HepG2 (cell line): ENCODE measurements around the gene IRGQ. TPM values are rescaled to one million over a fixed set of nuclear protein-coding genes. Genes with fewer than 3 reads are reported as not detected.
A peak's percentile ranks its signal among the peaks of the same experiment; 100 is the strongest.

Experiments
- CC2D1A ChIP-seq: sonication (generic); formaldehyde crosslinking; IDR thresholded peaks from 2 replicates; pipeline ENCODE4 v1.8.1; 2023; ENCODE audit warnings: mild to moderate bottlenecking, missing genetic modification reagents
- HMG20B ChIP-seq: conservative IDR thresholded peaks from 2 replicates; pipeline ENCODE4 v1.6.1; 2016; ENCODE audit warnings: missing genetic modification reagents, missing compliant biosample characterization
- HOXA3 ChIP-seq: sonication (generic); formaldehyde crosslinking; IDR thresholded peaks from 2 replicates; pipeline ENCODE4 v1.5.0; 2020; ENCODE audit warnings: missing genetic modification reagents
- KDM3A ChIP-seq: IDR thresholded peaks from 2 replicates; pipeline ENCODE4 v1.6.1; 2018; ENCODE audit warnings: low read depth, missing compliant biosample characterization
- MAX ChIP-seq: IDR thresholded peaks from 2 replicates; pipeline ENCODE4 v1.6.1; 2012; ENCODE audit warnings: inconsistent platforms
- MBD4 ChIP-seq: IDR thresholded peaks from 2 replicates; pipeline ENCODE4 v1.6.1; 2012; ENCODE audit warnings: low read length, inconsistent platforms, borderline replicate concordance
- REXO4 ChIP-seq: sonication (generic); formaldehyde crosslinking; IDR thresholded peaks from 2 replicates; pipeline ENCODE4 v1.8.0; 2022; ENCODE audit warnings: missing genetic modification reagents, mild to moderate bottlenecking, borderline replicate concordance
- SIX4 ChIP-seq: sonication (generic); formaldehyde crosslinking; IDR thresholded peaks from 2 replicates; pipeline ENCODE4 v1.4.0; 2020; ENCODE audit warnings: missing genetic modification reagents
- SOX13 ChIP-seq, 3 experiments: fragments of 450-650 bp in 1 of 3; sonication (generic) in 1 of 3; formaldehyde crosslinking in 1 of 3; IDR thresholded peaks in 2 of 3; conservative IDR thresholded peaks in 1 of 3; 2 replicates each; pipeline versions ENCODE4 v1.5.0 to v1.6.1; 2016 to 2020; ENCODE audit warnings: antibody characterized with exemption in 1 of 3, mild to moderate bottlenecking in 1 of 3, missing compliant biosample characterization in 1 of 3, missing genetic modification reagents in 1 of 3, moderate library complexity in 1 of 3
- TP53 ChIP-seq: sonication (generic); formaldehyde crosslinking; conservative IDR thresholded peaks from 2 replicates; pipeline ENCODE4 v1.4.0; 2020; ENCODE audit warnings: missing genetic modification reagents
- ZBTB38 ChIP-seq: sonication (generic); formaldehyde crosslinking; IDR thresholded peaks from 2 replicates; pipeline ENCODE4 v1.5.1; 2020; ENCODE audit warnings: mild to moderate bottlenecking, missing genetic modification reagents
- ZBTB43 ChIP-seq: sonication (generic); formaldehyde crosslinking; conservative IDR thresholded peaks from 2 replicates; pipeline ENCODE4 v1.4.0; 2020; ENCODE audit warnings: missing genetic modification reagents
- ZNF136 ChIP-seq: sonication (generic); formaldehyde crosslinking; IDR thresholded peaks from 2 replicates; pipeline ENCODE4 v1.8.1; 2022; ENCODE audit warnings: low read depth, mild to moderate bottlenecking, moderate library complexity, missing genetic modification reagents
- ZNF230 ChIP-seq: sonication (generic); formaldehyde crosslinking; IDR thresholded peaks from 2 replicates; pipeline ENCODE4 v1.4.0; 2020; ENCODE audit warnings: mild to moderate bottlenecking, missing genetic modification reagents
- ZNF431 ChIP-seq: sonication (generic); formaldehyde crosslinking; IDR thresholded peaks from 2 replicates; pipeline ENCODE4 v1.9.0; 2022; ENCODE audit warnings: missing genetic modification reagents, low read depth, mild to moderate bottlenecking, borderline replicate concordance
- ZNF572 ChIP-seq: sonication (generic); formaldehyde crosslinking; IDR thresholded peaks from 2 replicates; pipeline ENCODE4 v1.5.1; 2020; ENCODE audit warnings: mild to moderate bottlenecking, missing genetic modification reagents
- ZNF629 ChIP-seq: sonication (generic); formaldehyde crosslinking; conservative IDR thresholded peaks from 2 replicates; pipeline ENCODE4 v1.5.0; 2020; ENCODE audit warnings: missing genetic modification reagents
- ZNF792 ChIP-seq: IDR thresholded peaks from 2 replicates; pipeline ENCODE4 v1.6.1; 2016
- polyA plus RNA-seq, 8 experiments: library from polyadenylated mRNA; depleted of rRNA in 3 of 8; stranded (reverse) in 7 of 8; unstranded in 1 of 8; fragments of >200 nt; fragmentation: Illumina TruSeq in 4 of 8; extraction: Trizol in 4 of 8; gene quantifications; 2 replicates each; pipeline versions ENCODE4 v1.2.1 to v1.2.3, GENCODE V29; 2011 to 2016; ENCODE audit warnings: low read depth in 4 of 8, missing spikeins in 1 of 8, mixed read lengths in 1 of 8; ENCODE audit not compliant: insufficient read depth in 1 of 8
- total RNA-seq, 5 experiments: library from RNA; depleted of rRNA; stranded (reverse); fragments of >200 nt; fragmentation: Illumina TruSeq; extraction: Trizol; gene quantifications; 2 replicates each; pipeline ENCODE4 v1.2.3, GENCODE V29; 2016; ENCODE audit warnings: low read depth in 1 of 5
- TF ChIP-seq, protein P1 (sequence below): sonication (generic); formaldehyde crosslinking; IDR thresholded peaks from 2 replicates; pipeline ENCODE4 v1.4.0; 2020; ENCODE audit warnings: missing genetic modification reagents, borderline replicate concordance
- TF ChIP-seq, protein P2 (sequence below): IDR thresholded peaks from 2 replicates; pipeline ENCODE4 v1.6.1; 2016; ENCODE audit warnings: low read depth, missing genetic modification reagents, missing compliant biosample characterization

The IRGQ gene
- total and polyA plus RNA-seq, 2 of the 13 experiments (the other 11 are each of a cell fraction or from before 2014, with no cell fraction given), result 11.6 to 12.4 TPM

DNA sequence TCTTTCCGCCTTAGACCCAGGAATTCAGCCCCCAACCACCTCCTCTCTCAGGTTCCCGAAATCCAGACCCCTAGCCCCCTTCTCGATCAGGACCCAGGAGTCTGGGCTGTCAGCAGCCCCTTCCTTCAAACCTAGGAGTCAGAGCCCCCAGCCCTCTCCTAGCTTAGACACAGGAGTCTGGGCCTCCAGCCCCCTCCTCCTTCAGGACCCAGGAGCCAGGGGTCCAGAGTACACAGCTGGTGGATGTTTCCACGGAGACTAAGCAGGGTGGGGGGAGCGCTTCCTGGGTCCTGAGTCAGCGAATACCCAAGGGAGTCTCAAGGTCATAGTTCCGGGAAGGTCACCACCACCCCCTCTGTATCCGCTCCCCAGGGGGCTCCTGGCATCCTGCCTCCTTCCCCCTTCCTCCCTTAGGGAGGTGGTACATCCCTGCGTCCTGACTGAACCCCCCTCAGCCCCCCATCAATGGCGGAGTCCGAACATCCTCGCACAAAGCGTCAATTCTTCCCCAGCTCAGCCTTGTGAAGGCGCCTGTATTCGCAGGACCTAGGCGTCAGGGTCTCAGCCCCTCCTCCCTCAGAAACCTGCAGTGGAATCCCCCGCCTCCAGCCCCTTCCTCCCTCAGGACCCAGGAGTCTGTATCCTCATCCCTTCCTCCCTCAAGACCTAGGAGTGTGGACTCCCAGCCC is 39.1 kb upstream of the IRGQ start (continued):
- TF ChIP-seq SOX13 (IDR thresholded peaks at IDR 0.05) (no peak), SOX13 (CRISPR knock-in tag; conservative IDR thresholded peaks at IDR 0.05 in 1 of 2, IDR thresholded peaks at IDR 0.05 in 1 of 2) (peak in 1 of 2 experiments; percentile 28; a peak in 1 of 4 replicates), ZNF572 (CRISPR knock-in tag) (no peak), ZNF136 (no peak), CC2D1A (CRISPR knock-in tag) (no peak), HOXA3 (CRISPR knock-in tag) (peak; percentile 22; the same call in 1 of the 2 replicates), KDM3A (no peak), ZBTB38 (CRISPR knock-in tag) (peak; percentile 27; the same call in 1 of the 2 replicates), MAX (peak; percentile 39), HMG20B (CRISPR knock-in tag) (no peak), SIX4 (CRISPR knock-in tag) (0 out of 2 replicates have a peak, but pooled peaks have one; percentile 28), REXO4 (no peak), TP53 (CRISPR knock-in tag) (no peak), ZNF230 (0 out of 2 replicates have a peak, but pooled peaks have one; percentile 49), ZBTB43 (CRISPR knock-in tag) (no peak), ZNF792 (CRISPR knock-in tag) (no peak), ZNF629 (CRISPR knock-in tag) (no peak), ZNF431 (no peak; the same call in 1 of the 2 replicates), MBD4 (no peak)
- TF ChIP-seq, protein P1, sequence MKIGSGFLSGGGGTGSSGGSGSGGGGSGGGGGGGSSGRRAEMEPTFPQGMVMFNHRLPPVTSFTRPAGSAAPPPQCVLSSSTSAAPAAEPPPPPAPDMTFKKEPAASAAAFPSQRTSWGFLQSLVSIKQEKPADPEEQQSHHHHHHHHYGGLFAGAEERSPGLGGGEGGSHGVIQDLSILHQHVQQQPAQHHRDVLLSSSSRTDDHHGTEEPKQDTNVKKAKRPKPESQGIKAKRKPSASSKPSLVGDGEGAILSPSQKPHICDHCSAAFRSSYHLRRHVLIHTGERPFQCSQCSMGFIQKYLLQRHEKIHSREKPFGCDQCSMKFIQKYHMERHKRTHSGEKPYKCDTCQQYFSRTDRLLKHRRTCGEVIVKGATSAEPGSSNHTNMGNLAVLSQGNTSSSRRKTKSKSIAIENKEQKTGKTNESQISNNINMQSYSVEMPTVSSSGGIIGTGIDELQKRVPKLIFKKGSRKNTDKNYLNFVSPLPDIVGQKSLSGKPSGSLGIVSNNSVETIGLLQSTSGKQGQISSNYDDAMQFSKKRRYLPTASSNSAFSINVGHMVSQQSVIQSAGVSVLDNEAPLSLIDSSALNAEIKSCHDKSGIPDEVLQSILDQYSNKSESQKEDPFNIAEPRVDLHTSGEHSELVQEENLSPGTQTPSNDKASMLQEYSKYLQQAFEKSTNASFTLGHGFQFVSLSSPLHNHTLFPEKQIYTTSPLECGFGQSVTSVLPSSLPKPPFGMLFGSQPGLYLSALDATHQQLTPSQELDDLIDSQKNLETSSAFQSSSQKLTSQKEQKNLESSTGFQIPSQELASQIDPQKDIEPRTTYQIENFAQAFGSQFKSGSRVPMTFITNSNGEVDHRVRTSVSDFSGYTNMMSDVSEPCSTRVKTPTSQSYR, result peak; percentile 51; the same call in 1 of the 2 replicates
- TF ChIP-seq, protein P2, sequence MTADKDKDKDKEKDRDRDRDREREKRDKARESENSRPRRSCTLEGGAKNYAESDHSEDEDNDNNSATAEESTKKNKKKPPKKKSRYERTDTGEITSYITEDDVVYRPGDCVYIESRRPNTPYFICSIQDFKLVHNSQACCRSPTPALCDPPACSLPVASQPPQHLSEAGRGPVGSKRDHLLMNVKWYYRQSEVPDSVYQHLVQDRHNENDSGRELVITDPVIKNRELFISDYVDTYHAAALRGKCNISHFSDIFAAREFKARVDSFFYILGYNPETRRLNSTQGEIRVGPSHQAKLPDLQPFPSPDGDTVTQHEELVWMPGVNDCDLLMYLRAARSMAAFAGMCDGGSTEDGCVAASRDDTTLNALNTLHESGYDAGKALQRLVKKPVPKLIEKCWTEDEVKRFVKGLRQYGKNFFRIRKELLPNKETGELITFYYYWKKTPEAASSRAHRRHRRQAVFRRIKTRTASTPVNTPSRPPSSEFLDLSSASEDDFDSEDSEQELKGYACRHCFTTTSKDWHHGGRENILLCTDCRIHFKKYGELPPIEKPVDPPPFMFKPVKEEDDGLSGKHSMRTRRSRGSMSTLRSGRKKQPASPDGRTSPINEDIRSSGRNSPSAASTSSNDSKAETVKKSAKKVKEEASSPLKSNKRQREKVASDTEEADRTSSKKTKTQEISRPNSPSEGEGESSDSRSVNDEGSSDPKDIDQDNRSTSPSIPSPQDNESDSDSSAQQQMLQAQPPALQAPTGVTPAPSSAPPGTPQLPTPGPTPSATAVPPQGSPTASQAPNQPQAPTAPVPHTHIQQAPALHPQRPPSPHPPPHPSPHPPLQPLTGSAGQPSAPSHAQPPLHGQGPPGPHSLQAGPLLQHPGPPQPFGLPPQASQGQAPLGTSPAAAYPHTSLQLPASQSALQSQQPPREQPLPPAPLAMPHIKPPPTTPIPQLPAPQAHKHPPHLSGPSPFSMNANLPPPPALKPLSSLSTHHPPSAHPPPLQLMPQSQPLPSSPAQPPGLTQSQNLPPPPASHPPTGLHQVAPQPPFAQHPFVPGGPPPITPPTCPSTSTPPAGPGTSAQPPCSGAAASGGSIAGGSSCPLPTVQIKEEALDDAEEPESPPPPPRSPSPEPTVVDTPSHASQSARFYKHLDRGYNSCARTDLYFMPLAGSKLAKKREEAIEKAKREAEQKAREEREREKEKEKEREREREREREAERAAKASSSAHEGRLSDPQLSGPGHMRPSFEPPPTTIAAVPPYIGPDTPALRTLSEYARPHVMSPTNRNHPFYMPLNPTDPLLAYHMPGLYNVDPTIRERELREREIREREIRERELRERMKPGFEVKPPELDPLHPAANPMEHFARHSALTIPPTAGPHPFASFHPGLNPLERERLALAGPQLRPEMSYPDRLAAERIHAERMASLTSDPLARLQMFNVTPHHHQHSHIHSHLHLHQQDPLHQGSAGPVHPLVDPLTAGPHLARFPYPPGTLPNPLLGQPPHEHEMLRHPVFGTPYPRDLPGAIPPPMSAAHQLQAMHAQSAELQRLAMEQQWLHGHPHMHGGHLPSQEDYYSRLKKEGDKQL (CRISPR knock-in tag), result no peak
